ENCODE results near the gene GLRX3.

GLRX3 gene

DNA sequence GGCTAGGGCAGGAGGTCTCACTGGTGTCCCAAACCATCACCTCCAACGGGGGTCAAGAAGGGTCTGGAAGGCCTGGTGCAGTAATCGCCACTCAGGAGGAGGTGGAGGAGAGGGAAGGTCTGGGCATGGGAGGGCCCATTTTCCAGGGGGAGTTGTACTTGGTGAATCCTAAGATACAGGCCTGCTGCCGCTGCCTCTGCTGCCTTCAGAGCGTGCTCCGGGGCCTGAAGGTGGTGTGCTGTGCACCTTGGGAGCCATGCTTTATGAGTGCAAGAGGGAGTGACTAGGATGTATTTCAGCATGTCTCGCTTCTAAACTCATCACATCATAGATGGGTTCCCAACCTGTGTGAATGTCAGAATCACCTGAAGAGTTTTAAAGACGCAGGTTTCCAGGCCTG is 78.2 kb downstream of the GLRX3 start:
- FAIRE-seq: no peak

DNA sequence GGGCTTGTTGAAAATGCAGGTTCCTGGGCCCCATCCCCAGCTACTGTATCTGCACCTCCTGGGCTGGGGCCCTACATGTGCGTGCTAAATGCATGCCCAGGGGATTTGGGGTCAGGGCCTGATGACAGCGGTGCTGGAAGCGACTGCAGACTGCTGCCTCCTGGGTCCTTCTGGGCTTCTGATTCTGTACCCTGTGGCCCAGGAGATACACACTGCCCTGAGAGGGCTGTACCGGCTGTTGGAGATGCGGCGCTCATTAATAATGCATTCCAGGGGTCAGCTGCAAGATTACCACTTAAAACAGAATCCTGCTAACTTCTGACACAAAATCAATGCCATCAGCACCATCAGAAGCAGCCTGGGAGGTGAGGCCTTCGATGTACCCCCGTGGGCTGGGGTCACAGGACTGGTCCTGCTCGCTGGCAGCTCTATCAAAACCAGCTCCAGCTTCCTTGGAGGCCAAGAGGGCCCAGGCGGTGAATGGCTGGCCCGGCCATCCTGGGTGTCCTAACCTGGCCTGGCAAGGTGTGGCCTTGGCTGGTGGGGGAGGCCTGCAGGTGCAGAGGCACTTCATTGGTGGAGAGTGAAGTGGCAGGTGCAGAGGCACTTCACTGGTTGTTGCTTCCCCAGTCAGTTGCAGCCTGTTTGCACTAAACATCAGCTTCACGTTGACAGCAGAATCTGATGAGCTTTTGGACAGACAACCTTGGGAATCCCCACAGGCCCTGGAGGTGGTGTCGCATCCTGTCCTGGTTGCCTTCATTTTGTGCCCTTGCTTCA is 79.2 kb downstream of the GLRX3 start:
- no peak for FAIRE-seq

DNA sequence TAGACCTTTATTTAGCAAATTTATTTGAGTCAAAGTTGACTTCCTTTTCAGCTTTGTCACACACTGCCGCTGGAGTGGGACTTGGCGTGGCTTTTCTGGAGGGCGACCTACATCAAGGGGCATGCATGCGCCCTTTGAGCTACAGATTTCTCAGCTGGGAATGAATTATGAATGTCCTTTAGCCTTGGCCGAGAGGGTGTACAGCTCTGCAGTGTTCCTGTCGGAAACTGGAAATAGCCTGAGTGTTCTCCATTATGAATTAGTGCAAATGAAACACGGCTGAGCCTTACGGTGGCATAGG is 79.7 kb downstream of the GLRX3 start:
- FAIRE-seq: no peak

DNA sequence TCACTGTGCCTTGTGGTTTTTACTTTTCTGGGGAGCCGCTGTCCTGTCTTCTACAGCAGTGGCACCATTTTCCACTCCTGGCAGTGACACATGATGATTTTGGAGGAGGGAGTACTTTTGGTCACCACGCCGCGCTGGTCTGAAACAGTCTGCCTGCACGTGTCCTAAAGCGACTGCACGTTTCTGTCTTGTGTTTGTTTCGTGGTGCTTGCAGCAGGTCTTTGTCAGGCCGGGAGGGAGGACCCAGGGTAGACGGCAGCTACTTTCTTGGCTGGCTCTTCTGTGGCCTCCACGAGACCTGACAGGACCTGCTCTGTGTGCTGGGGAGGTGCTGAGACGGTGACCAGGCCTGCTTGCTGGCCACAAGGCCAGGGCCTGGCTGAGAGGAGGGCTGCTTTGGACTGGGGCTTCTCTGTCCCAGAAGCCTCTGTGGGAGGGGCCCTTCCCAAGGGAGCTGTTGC is 82.0 kb downstream of the GLRX3 start:
- no peak for FAIRE-seq

DNA sequence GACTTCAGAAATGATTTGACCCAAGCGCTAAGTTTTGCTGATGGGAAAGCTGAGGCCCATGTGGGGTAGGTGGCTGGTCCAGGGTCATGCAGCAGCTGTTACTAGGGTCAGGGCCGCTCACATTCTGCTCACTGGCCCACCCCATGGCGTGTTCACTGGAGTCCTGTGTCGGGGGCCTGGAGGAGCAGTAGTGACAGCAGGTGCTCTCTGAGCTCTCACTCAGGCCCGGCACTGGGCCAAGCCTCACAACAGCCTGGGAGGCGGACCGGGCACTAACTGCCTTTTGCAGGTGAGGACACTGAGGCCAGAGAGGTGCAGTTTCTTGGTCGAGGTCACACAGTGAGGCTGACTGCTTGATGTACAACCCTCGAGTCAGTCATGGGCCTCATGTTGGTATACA is 82.7 kb downstream of the GLRX3 start:
- no peak for FAIRE-seq

DNA sequence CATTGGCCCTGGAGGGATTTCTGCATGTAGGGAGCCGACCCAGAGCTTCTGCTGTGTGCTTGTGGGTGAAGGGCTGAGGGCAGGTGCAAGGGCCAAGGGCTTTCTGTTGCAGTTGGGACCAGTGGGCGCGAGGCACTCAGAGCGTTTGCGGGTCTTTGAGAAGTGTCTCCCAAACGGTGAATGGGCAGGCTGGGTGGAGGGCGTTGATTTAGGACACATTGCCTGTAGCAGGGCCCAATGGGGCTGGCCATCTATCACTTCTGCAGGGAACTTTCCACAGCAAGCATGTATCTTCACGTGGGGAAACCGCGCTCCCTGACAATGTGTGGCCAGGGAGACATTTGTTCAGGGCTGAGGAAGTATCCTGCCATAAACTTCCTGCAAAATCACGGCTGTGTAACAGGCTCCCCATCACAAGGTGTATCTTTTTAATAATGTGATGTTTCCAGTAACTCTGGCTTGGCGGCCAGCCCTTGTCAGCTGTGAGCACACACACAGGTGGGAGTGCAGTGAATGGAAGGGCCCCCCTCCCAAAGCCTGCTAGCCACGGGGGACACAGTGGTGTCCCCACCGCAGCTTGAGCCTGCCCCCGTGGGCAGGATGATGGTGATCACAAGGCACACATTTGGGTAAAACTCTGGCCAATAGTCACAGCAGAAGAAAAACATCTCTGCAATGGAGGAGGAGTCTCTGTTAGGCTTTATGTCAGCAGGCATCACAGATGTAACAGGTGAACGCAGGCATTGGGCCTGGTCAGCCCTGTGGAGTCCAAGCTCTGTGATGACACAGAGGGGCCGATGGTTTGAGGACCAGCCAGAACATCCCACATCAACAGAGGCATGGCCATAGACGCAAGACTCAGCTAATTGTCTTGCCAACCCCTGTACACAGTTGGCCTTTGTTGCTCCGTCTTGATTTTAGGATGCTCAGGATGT is 84.3 kb downstream of the GLRX3 start:
- FAIRE-seq: no peak

DNA sequence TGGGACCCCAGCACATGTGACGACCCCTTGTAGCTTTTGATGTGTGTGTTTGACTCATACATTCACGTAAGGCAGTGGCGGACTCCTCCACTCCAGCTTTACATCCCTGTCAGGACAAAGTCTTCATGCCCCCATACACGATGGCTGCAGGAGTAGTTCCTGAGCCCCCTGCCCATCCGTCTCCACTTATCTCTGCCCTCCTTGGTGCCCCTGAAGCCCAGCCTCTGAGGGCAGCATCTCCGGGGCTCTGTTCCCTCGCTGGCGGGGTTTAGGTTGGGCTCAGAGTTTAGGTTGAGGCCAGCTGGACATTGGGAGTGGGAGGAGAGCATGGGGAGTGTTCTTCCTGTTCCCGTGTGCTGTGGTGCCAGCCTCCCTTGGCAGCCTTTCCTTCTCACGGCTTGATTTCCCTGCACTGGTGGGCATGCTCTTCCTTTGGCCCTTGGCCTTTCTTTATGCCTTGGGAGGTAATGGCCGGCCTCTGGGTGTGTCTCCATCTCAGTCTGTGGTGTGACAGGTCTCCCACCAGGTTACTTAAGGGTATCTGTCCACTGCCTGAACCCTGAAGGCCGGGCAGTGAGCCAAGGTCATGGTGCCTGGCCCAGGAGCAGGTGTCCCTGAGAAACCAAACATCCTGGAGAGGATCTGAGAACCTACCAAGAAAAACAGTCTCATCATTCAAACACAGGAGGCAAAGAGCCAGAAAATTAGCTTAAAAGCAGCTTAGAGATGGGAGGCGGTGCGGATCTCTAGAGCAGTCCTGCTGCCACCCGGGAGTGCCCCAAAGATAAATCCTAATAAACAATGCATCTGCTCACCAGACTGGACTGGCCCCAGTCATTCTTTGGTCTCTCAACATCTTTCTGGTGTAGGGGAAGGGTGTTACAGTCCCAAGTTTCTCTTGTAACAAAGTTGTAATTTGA is 85.5 kb downstream of the GLRX3 start:
- FAIRE-seq: no peak

DNA sequence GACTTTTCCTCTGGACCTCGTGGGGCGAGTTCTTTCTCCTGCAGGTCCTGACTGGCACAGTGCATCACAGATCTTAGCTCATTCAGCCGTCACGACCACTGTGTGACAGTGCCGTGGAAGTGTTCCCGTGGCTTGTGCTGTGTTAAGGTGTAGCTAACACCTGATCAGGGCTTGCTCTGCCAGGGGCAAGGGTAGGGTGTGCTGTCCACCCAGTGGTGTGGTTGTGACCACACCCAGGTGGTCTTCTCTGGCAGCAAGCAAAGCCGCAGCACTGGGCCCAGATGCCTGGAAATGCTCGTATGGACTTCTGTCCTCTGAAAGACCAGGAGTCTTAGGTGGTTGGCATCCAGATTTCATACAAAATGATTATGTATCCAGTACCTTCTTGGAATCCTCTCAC is 86.2 kb downstream of the GLRX3 start:
- FAIRE-seq: no peak

DNA sequence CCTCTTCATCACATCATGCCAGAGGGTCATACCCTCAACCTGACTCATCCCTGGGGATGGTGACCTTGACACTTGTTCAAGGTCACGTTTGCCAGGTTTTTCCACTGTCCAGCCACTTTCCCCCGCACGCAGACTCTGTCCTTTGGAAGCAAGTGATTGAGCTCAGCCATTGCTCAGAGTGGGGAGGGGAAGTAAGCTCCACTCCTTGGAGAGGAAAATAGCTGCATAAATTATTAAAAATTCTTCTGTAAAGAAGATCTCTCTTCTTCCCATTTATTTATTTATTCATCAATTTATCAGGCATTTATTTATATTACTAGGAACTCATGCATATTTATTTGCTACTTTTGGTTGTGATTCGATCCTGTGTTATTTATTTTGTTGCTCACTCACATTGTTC is 88.0 kb downstream of the GLRX3 start:
- FAIRE-seq: no peak

DNA sequence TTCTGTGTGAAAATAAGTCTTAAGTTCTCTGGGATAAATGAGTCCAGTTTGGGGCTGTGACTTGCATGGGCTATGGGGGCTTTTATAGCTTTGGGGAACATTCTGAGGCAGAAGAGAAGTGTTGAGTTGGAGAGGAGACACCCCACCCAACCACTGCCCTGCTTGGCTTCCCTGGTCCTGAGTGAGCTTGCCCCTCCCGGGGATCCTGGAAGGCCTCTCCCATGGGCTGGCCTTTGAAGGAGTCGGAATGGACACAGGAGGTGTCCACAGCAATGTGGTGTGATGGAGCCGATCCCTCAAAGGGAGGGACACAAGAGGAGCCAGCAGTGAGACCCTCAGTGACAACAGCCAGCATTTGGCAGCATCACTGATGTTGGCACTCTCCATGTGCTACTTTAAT is 89.8 kb downstream of the GLRX3 start:
- no peak for FAIRE-seq

DNA sequence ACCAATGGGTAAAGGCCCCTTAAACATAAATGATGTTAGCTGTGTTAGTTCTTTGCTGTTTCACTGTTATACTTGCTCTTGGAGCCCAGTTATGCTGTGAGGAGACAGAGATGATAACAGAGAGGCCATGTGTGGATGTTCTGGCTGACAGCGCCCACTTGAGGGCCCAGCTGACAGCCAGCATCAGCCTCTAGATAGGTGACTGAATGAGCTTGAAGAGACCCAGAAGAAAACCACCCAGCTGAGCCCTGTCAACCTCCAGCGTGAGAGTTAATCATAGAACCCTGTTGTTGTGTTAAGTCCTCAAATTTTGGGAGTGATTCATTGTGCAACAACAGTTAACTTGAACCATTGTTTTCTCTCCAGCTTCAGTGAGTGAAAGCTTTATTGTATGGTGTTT is 91.7 kb downstream of the GLRX3 start:
- FAIRE-seq: no peak

Measured in G401.6 (cell line).